Lung (tissue), 12 donors: ENCODE results near the gene OR10A4. TPM values are rescaled to one million over a fixed set of nuclear protein-coding genes. Genes with fewer than 3 reads are reported as not detected.

Source experiments
- ATAC-seq: fragments of 200-7000 bp; cut with Tn5 transposase; one replicate; pipeline ENCODE4 v1.9.1; 2020; ENCODE audit warnings: moderate number of reproducible peaks; ENCODE audit not compliant: insufficient read depth, low FRiP score
- DNase-seq, 3 donors: peaks; one replicate each; pipeline ENCODE4 v3.0.0-alpha.2; 2013 to 2017
- H3K27ac ChIP-seq, 2 donors: one replicate each; pipeline ENCODE4 v1.5.1; 2013; ENCODE audit warnings: mild to moderate bottlenecking in 2 of 2, moderate library complexity in 2 of 2, control low read depth in 1 of 2, inconsistent platforms in 1 of 2, low read depth in 1 of 2, low read length in 1 of 2
- H3K27me3 ChIP-seq, 3 donors: one replicate each; pipeline ENCODE4 v1.5.1; 2013; ENCODE audit warnings: low read length in 2 of 3; ENCODE audit not compliant: control insufficient read depth in 3 of 3, insufficient read depth in 3 of 3
- H3K36me3 ChIP-seq, 4 donors: one replicate each; pipeline ENCODE4 v1.5.1; 2013; ENCODE audit warnings: low read length in 4 of 4, mild to moderate bottlenecking in 1 of 4, moderate library complexity in 1 of 4; ENCODE audit not compliant: control insufficient read depth in 4 of 4, insufficient read depth in 4 of 4
- H3K4me1 ChIP-seq, 5 donors: one replicate each; pipeline ENCODE4 v1.5.1; 2013; ENCODE audit warnings: low read length in 5 of 5, mild to moderate bottlenecking in 2 of 5, moderate library complexity in 1 of 5; ENCODE audit not compliant: control insufficient read depth in 5 of 5, insufficient read depth in 5 of 5
- H3K4me3 ChIP-seq: one replicate; pipeline ENCODE4 v1.5.1; 2013; ENCODE audit warnings: mild to moderate bottlenecking, control low read depth, moderate library complexity
- H3K9ac ChIP-seq, 2 donors: one replicate each; pipeline ENCODE4 v1.5.1; 2013; ENCODE audit warnings: low read length in 2 of 2, control low read depth in 1 of 2; ENCODE audit not compliant: insufficient read depth in 1 of 2
- H3K9me3 ChIP-seq, 4 donors: one replicate each; pipeline ENCODE4 v1.5.1; 2013; ENCODE audit warnings: low read length in 3 of 4, mild to moderate bottlenecking in 1 of 4, moderate library complexity in 1 of 4; ENCODE audit not compliant: control insufficient read depth in 4 of 4, insufficient read depth in 3 of 4
- WGBS, 2 donors: extraction: QIAGEN DNeasy Blood & Tissue Kit; methylation state at CpG; one replicate each; pipeline ENCODE4 v1.1.7; 2013; 5-methylcytosine and 5-hydroxymethylcytosine counted together
- polyA plus RNA-seq, 2 donors: library from polyadenylated mRNA; stranded (reverse); fragments of 200-250 nt; gene quantifications; one replicate each; pipeline ENCODE4 v1.2.1, GENCODE V29; 2013
- total RNA-seq, 2 donors: library from RNA; depleted of rRNA in 1 of 2; stranded (reverse); fragments of >200 nt in 1 of 2; gene quantifications; one replicate each; pipeline ENCODE4 v1.2.1, GENCODE V29; 2014 to 2021
- TF ChIP-seq, protein P1 (sequence below): IDR thresholded peaks from 2 replicates; pipeline ENCODE4 v1.5.1; 2012; ENCODE audit warnings: mild to moderate bottlenecking; ENCODE audit errors: control extremely low read depth, extremely low read depth
- donor health status: control.
- donor health status: control.
- donor health status: Bipolar disorder and iron deficiency.
- donor health status: healthy.
- donor health status: DM: yes; HTN: yes; CAD: no.

Gene OR10A4
- total and polyA plus RNA-seq, 4 donors = not detected

DNA sequence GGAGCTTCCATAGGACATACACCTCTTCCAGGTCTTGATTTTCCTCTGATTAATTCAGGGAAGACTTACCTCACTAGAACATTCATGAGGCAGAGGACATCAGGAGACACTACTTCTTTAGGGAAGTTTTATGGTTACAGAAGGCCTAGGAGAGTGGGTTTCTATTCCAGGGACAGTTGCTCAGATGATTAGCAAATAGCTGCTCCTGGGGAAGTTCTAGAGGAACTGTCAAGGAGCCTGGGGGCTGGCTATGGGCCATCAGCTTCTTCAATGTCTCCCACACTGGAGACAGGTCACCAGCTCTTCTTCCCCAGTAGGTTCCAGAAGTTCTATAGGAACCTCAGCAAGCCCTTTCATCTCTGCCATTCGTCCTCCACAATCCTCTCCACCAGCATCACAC, 42.4 kb upstream of the OR10A4 start:
- H3K4me1 ChIP-seq = no peaks in the 10 kb centered on the region
- no peaks in the 10 kb centered on the region for H3K9me3 ChIP-seq
- ATAC-seq (no peak), DNase-seq (no peak)
- no peaks in the 10 kb centered on the region for H3K27me3 ChIP-seq
- no peak overlapping the region for H3K9ac ChIP-seq
- 70 to 83% methylated on average over 1 of the region's 1 CpG for WGBS, 2 donors
- no peak overlapping the region for H3K4me3 ChIP-seq
- H3K27ac ChIP-seq = no peak overlapping the region
- TF ChIP-seq, protein P1, sequence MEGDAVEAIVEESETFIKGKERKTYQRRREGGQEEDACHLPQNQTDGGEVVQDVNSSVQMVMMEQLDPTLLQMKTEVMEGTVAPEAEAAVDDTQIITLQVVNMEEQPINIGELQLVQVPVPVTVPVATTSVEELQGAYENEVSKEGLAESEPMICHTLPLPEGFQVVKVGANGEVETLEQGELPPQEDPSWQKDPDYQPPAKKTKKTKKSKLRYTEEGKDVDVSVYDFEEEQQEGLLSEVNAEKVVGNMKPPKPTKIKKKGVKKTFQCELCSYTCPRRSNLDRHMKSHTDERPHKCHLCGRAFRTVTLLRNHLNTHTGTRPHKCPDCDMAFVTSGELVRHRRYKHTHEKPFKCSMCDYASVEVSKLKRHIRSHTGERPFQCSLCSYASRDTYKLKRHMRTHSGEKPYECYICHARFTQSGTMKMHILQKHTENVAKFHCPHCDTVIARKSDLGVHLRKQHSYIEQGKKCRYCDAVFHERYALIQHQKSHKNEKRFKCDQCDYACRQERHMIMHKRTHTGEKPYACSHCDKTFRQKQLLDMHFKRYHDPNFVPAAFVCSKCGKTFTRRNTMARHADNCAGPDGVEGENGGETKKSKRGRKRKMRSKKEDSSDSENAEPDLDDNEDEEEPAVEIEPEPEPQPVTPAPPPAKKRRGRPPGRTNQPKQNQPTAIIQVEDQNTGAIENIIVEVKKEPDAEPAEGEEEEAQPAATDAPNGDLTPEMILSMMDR = no peak
- no peaks in the 10 kb centered on the region for H3K36me3 ChIP-seq

DNA sequence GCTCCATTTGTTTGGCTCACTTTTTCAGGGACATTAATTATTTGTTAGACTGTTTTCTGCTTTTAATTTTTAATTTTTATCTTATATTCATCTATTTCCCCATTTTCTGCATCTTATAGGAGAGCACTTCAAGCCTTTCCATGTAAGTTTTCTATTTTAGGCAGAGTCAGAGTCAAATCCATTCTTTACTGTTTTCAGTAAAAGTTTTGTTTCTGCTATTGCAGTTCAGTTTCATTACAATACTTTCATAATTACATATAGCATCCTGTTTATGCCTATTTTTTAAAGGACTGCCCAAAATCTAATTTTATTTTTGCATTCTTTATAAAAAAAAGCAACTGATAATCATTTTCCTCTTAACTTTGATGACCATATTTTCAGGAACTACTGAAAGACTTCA, 34.7 kb upstream of the OR10A4 start:
- no peaks in the 10 kb centered on the region for H3K36me3 ChIP-seq
- ATAC-seq (no peak), DNase-seq (no peak)
- H3K4me3 ChIP-seq = no peak overlapping the region
- H3K27me3 ChIP-seq = no peaks in the 10 kb centered on the region
- no peak overlapping the region for H3K9ac ChIP-seq
- no peaks in the 10 kb centered on the region for H3K9me3 ChIP-seq
- H3K27ac ChIP-seq = no peak overlapping the region
- no peaks in the 10 kb centered on the region for H3K4me1 ChIP-seq
- TF ChIP-seq, protein P1 = no peak

DNA sequence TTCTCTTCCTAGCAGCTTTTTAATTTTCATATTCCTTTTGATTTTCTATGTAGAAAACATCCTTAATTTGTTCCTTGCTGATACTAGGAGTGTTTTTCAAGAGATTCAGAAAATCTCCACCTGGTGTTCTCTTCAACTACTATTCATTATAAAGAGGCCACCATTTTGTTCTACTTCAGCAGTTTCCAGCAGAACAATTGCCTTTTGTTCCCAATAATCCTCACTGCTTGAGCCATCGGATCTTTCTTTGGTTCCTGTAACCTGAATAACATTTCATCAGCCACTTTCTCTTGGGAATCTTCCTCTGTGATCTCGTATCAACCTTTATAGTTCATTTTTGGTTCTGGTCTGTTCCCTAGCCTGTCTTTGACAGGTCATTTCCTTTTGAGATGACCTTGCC, 32.8 kb upstream of the OR10A4 start:
- Histone ChIP-seq H3K4me3 (no peak overlapping the region), H3K36me3 (no peaks in the 10 kb centered on the region), H3K27ac (no peak overlapping the region), H3K4me1 (no peaks in the 10 kb centered on the region), H3K9ac (no peak overlapping the region), H3K9me3 (no peaks in the 10 kb centered on the region), H3K27me3 (no peaks in the 10 kb centered on the region)
- WGBS, 2 donors = 56 to 75% methylated on average over 2 of the region's 2 CpGs
- no peak for ATAC-seq
- TF ChIP-seq, protein P1 = no peak
- no peak for DNase-seq

DNA sequence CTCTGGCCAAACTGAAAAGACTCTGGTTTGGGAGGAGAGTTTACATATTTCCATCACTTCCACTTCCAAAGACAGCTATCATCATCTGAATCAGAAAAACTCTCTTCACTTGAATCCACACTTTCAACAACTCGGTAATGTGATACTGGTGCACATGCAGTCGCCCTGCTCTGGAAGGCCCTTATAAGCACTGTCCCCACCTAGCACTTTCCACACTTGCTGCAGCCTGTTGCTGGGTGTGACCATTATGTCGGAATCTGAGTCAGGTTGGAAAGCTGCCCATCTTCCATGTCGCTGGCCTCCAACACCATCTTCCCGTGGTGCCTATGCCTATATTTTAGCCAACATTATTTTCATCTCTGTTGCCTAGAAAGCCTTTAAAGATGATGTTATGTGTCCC, 32.1 kb upstream of the OR10A4 start:
- H3K9ac ChIP-seq = no peak overlapping the region
- H3K4me3 ChIP-seq = no peak overlapping the region
- no peaks in the 10 kb centered on the region for H3K4me1 ChIP-seq
- WGBS, 2 donors = 88 to 96% methylated on average over 5 of the region's 5 CpGs
- H3K9me3 ChIP-seq = no peaks in the 10 kb centered on the region
- no peaks in the 10 kb centered on the region for H3K36me3 ChIP-seq
- ATAC-seq = no peak
- no peak for DNase-seq
- TF ChIP-seq, protein P1 = no peak
- no peak overlapping the region for H3K27ac ChIP-seq
- H3K27me3 ChIP-seq = no peaks in the 10 kb centered on the region
